ENCODE measurements around the gene KCNIP4.

KCNIP4 gene

DNA sequence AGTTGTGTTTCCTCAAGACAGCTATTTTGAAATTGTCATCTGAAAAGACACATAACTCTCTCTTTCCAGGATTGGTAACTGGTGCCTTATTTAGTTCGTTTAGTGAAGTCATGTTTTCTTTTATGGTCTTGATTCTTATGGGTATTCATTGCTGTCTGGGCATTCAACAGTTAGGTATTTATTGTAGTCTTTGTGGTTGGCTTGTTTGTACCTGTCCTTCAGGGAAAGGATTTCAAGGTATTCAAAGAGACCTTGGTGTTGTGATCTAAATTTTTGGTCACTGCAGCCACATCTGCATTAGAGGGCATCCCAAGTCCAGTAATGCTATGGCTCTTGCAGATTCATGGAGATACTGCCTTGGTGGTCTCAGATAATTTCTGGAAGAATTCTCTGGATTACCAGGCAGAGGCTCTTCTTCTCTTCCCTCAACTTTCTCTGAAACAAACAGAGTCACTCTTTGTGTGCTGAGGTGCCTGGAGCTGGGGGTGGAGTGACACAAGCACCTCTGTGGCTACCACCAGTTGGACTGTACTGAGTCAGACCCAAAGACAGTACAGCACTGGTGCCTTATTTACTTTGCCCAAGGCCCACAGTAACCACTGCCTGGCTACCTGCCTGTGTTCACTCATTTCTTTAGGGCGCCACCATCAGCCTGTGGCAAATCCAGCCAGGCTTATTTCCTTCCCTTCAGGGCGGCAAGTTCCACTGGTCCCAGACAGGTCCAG lies 620.4 kb downstream of the KCNIP4 start:
- DNase-seq = no peak

DNA sequence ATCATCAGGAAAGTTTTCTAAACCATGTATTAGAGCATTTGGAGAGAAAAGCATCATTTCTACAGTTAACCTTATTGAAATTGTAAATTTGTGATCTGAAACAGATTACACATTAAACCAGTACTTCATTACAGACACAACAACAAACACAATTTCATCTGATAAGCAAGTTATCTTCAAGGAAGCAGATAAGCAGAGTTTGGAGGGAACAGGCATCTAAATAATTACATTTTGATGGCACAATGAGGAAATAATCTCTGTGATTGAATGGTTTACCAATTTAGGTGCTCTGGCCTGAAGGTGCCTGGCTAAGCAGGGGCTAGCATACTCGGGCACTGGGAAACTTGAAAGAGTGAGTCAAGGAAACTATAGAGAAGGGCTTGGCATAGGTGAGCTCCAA lies 628.5 kb downstream of the KCNIP4 start:
- DNase-seq = no peak

DNA sequence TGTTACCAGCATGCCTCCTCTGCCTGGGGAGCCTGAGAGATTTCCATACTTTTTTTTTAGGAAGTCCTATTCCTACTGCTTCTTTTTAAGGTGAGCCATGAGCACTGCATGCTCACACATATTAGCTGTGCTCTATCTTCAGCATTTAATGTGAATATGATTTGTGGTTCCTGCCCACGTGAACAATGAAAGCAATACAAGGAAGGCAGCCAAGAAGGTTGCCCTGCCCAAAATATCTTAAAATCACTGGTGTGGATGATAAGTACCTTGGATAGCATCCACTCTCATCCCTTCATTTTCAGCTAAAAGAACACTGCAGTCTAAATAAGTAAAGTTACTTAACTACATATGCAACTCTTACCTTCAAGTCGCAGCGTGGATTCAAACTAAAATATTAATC lies 640.9 kb downstream of the KCNIP4 start:
- DNase-seq = no peak

DNA sequence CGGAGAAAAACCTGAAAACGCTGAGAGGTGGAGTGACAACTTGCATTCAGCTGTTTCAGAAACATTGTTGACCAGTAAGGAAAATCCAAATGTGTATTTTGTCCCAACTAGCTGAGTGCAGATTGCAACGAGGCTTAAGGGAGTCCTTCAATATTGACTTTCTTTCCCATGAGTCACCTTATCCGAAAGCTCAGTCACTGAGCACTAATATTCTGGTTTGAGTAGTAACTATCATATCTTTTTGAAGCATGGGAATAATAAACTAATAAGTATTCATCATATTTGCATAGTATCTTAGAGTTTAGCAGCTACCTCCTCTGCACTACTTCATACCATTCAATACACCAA lies 644.1 kb downstream of the KCNIP4 start:
- no peak for DNase-seq

DNA sequence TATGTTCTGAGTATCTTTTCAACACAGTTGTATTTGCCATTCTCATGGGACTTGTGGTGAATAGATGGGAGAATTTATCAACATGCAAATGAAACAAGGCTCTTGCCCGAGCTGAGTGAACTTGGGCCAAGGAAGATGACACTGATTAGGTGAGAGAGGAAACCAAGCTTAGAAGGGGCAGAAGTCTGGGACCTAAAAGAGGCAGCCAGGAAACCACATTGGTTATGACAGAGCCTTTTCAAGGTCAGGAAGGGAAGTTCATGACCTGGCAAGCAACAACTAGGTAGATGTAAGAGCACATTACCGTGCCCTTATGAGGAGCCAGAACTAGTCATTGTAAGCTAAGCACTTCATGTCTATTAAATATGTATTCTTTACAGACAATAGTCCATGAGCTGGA lies 658.0 kb downstream of the KCNIP4 start:
- DNase-seq = no peak

DNA sequence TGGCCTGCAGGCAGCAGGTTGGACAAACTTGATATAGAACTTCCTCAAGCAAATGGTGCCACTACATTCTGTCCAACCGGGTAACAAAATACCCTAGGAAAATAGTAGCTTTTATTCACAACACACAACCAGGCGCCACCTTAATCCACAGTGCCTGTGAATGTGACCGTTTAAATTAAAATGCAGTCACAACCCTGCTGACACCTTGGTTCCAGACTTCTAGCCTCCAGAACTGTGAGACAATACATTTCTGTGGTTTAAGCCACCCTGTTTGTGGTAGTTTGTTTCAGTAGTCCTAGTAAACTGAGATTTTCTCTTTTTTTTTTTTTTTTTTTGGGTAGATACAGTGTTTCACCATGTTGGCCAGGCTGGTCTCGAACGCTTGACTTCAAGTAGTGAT lies 672.5 kb downstream of the KCNIP4 start:
- no peak for DNase-seq

DNA sequence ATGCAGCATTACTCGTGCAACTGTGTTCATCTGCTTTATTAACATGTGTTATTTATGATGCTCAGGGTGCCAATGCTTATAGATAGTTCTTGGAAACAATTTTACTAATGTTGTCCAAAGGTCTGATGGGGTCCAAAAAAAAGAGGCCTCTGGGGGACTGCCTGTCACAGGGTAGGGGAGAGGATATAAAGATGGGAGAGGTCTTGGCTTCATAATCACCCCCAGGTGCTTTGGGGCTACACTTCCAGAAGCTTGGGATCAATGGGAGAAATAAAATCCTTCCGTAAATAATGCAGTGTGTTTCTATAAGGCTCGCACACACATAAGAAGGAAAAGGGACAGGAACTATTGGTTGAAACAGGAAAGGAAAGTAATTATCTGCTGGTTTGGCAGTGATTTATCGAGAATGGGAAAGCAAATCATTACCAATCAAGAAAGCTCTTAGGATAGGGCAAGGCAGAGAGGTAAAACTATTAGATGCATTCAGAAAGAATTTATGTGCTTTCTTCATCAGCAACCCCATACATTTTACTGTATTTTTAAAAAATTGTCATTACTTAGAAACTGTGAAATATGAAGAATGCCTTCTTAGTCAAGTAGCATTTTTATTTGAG lies 677.0 kb downstream of the KCNIP4 start:
- DNase-seq = no peak

DNA sequence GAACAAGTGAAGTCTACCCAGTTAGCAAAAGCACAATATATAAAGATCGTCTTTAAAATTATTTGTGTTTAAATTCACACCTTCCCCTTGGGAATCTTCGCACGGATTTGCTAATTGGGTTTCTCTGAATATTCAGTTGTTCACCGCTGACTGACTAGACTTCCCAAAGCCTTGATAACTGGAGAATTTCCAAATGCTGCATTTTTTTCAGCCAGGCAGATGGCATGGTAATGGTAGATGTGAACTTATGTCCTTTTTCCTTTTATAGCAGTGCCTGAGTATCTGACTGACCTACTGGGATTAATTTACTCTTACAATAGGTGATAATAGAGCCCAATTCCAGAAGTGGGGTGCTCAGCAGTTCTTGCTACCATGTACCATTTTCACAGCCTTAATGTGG lies 700.2 kb downstream of the KCNIP4 start:
- no peak for DNase-seq

DNA sequence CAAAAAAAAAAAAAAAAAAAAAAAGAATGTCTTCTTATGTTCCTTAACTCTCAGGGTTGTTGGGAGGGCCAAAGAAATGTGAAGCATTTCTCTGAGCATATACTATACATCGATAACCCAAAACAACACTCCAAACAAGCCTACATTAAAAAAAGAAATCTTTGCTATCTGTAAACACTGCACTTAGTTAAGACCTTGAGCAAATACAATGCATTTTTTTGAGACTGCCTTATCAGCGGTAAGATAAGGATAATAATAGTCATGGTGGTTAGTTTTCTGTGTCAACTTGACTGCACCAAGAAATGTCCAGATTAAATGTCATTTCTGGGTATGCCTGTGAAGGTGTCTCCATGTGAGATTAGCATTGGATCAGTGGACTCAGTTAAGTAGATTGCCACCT lies 706.4 kb downstream of the KCNIP4 start:
- DNase-seq = no peak

DNA sequence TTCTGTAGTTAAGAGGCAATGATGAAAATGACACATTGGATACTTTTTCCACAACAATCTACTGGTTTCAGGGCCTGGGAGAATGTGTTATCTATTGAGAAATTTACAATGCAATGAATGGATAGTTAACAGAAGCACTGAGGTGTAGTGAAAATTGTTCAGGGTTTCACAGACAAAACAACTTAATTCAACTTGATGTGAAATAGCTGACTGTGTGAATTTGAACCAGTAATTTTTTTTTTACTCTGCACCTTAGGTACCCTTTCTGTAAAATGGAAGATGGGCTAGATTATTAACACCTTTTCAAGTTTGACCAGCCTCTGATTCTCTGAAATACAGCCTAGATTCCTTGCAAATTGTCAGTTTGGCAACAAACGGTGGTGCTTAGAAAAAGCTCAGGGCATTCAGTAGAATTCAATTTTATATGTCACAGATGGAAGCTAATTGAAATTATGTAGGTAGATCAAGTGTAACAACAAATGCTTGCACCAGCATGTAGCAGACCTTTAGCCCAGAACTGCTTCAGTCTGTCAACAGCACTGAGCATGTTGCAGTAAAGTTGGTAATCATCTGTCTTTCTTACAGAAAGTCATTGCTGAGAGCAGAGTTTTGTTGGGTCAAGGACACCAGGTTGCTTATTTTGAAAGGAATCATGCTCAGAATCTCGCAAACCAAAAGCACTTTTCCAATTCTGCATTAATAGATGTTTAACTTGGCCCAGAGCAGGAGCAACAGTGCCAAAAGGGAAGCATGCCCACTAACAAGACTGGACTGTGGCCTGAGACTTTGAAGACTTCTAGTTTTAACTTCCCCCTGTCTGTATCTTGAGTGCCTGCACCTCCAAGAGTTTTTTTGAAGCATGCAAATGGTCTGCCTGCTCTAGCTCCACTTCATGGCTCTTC lies 721.7 kb downstream of the KCNIP4 start:
- no peak for DNase-seq

DNA sequence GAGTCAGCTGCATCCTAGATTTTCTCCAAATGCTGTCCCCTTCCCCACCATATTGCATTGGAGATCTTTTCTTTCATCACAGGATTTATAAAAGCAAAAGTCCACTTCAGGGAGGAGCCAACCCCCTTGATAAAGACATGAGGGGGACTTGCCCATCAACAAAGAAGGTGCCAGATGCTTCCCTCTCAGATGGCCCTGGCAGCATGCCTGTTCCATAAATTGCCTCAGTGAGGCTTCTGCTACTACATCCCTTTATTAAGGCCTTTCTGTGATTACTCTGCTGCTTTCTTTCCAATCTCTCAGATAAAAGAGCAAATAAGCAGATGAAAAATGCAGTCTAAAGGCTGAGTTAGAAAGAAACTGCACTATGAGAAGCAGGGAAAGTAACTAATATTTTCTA lies 736.7 kb downstream of the KCNIP4 start:
- no peak for DNase-seq

DNA sequence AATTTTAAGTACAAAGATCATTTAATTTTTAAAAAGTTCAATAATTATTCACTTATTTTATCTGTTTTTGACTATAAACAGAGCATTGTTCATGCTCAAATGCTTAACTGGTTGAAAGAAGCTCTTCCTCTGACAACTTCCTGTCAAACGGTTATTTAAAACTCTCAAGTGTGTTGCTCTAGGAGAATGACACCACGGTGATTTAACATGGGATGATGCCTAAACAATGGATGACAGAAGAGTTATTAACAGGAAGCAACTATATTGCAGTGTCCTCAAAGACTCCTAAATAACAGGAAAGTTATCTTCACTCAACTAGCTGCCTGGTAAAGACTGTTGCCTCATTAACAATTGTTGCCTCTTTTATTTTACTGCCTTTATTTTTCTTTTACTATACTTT lies 738.7 kb downstream of the KCNIP4 start:
- no peak for DNase-seq

DNA sequence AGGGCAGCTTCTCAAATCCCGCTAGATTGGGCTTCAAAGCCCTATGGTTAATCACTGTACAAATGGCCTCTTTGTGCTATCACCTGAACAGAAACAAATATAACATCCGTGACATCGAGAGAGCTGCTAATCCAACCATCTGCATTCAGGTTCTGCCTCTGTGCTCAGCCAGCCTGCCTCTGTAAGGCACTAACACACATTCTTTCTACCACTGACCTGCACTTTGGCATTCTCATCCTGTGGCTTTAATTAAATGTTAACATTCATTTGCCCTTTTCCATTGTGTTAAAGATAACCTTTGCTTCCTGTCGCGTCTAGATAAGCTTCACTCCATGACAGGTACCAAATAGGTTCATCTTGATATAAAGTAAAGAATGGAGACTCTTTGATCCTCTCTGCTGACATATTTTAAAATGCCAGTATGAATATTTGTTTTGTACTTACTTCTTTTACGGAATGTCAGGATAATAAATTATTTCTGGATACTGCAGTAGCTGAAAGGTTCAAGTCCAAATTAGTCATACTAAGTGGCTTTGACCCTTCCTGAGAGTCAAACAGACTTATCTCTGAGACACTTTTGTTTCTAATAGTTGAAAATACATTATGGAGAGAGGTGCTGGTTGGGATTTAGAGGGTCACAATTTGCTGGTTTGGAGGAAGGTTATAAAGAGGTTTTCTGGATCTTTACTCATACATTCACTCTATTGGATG lies 742.6 kb downstream of the KCNIP4 start:
- DNase-seq = no peak

DNA sequence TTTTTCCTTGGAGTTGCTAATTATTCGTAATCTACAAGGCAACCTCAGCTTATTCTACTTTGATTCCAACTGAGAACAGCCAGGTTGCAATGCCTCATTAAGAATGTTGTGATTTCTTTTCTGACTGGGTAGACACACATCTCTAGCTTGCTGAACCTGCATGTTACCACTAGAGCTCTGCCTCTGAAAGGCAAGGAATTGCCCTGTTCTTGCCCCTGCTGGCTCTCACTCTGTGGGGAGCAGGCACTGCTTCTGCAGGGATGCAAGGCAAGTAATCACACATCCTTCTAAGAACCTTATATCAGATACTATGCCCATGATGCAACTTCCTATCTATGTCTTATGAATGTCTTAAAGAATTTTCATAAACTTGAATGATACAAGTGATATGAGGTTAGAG lies 745.2 kb downstream of the KCNIP4 start:
- DNase-seq = no peak

DNA sequence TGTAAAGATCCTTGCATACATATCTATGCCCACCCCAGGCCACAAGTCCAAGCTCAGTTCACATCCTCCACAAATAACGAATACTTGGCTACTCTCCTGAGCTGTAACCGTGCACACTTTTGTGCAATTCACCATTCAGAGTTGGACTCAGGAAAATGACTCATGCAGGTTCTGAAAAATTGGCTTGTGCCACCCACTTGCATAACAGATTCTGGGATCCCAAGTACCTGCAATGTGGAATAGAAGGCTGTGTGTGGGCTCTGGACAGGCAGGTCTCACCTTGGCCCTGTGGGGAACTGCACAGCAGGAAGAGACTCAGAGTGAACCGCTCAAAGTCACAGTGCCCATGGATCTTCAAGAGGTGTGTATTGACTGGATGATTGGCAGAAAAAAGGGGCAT lies 745.6 kb downstream of the KCNIP4 start:
- DNase-seq = no peak

DNA sequence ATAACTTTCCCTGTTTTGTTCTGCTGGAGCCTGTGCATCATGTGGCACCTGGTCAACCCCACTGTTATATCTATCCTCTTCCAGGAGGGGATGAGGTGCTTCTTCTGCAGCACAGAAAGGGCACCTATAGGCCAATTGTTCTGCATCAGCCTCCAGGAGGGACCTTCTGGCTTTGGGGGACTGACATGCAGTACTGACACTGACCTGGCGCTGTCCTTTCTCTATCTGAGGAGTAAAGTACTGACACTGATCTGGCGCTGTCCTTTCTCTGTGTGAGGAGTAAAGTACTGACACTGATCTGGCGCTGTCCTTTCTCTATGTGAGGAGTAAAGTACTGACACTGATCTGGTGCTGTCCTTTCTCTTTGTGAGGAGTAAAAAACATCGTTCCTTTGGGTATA lies 749.9 kb downstream of the KCNIP4 start:
- DNase-seq = no peak

DNA sequence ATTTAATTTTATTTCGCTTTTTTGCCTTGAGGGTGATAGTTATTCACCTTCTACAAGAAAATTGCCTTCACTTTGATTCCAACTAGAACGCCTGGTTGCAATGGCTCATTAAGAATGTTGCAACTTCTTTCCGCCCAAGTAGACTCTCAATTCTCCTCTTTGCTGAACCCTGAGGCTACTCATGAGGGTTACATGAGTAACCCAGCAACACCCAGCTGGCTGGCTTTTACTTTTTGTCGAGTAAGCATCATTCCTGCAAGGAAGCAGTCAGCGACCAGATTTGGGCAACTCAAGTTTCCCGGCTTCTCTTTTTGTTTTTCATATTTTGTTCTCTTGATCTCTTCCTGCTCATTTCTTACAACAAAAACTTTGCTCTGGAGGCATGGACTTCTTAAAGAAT lies 752.9 kb downstream of the KCNIP4 start:
- no peak for DNase-seq

DNA sequence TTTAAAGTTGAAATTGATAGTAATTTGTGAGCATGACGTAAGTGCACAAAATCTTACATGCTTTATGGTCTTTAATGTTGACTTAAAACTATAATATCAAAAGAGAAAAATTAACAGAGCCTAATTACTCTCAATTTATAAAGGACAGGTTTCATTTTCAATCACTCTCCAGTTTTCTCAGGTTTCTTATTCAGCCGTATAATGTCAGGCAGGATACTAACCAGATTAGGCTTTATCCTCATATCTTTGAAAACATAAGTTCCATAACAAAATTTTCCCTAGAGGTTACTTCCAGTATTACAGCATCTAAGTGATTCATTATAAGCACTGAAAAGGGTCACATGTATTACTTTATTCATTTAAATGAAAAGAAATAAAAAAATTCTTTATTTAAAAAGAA lies 756.2 kb downstream of the KCNIP4 start:
- DNase-seq = no peak

DNA sequence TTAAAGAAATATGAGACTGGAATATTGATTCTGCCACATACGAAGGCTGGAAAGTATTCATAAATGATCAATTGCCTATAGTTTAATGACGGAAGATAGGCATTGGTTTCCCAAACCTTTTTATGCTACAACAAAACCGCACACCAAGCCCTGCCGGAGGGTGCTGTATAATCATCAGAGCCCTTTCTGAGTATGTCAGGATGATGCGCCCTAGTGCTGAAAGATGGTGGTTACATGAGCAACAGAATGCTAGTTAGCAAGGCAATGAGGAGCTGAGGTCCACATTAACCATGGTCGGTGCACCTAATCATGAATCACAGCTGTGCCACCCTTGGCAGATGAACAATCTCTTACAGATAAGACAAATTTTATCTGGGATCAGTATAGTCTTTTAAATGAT lies 757.3 kb downstream of the KCNIP4 start:
- no peak for DNase-seq

DNA sequence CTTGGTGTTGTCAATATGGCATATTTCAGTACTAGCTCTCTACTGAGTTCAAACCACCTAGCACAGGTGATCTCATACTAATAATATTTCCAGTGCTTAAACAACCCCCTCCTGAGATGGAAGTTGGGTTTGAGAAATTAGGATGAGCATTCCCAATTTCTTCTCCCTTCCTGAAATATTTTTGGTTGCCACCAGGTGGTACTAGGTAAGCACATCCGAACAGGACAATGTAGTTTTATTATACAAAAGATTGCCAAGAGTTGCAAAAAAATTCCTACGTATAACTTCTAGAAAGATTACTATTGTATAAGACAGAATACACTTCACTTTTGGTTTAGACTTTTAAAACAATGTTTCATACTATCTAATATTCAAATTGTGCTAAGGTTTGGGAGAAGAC lies 763.8 kb downstream of the KCNIP4 start:
- DNase-seq = no peak

DNA sequence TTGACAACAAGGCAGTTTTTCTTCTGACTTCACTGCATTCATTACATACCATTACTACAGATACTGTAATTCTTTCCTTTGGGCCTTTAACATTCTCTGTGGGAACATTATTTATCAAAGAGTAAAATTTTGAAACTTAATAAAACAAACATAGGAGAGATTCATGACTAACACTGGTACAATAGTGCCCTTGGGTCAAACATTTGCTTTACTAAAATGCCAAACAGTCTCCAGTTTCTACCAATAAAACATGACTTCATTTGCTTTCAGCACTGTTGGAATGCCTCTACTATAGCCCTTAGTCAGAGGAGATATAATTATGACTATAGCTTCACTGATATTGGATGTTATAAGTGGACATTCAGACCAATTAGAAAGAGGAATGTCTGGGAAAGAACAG lies 766.9 kb downstream of the KCNIP4 start:
- DNase-seq = no peak

DNA sequence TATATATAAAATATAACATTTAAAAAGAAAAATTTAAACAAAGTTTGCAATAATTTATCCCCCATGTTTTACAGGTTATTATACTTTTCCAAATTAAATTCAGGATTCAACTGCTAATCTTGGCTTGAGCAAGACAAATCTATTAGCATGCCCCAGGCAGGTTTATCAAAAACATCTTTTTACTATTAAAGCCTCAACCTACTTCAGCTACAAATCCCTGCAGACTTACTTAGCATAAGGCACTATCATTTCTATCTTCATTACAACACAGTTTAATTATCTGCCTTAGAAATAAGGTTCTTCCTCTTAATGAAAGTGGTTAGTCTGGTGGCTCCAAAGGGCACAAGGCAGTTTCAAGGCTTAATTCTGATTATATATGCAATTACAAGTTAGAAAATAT lies 770.7 kb downstream of the KCNIP4 start:
- no peak for DNase-seq

DNA sequence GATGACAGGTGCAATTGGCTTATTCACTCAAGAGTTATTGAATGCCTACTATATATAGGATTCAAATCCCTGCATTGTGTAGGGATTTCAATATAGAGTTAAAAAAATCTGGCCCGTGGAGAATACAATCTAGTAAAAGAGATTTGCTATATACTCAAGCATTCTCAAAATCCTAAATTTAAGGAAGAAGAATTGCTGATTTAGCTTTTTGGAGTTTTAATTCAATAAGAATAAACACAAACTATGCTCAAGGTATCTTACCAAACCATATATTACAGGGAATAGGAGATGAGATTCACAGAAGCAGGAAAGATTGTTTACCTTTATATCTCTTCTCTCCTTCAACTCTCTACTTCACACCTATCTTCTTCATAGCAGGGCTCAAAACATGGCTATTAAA lies 771.5 kb downstream of the KCNIP4 start:
- DNase-seq = no peak

DNA sequence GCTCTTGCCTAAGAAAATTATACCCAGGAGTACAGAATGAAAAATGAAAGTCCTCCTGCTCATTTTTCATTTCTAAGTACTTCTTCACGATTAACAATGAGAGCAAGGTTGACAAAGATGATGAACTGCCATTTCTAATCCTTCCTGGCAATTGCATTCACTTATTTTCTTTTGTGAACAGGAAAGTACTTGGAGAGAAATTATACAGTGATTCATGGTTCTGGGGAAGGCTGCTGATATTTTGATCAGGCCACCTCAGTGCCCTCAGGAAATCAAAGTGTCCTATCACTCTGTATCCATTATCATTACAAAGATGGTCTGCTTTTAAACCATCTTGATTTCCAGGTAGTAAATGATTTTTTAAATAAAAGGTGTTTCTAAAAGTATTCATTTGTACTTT lies 780.9 kb downstream of the KCNIP4 start:
- no peak for DNase-seq

All from NCI-H446 treated with DMSO at 0.1 percent for 48 hours (cell line).